ENCODE data around the gene TMEM131L.

DNA sequence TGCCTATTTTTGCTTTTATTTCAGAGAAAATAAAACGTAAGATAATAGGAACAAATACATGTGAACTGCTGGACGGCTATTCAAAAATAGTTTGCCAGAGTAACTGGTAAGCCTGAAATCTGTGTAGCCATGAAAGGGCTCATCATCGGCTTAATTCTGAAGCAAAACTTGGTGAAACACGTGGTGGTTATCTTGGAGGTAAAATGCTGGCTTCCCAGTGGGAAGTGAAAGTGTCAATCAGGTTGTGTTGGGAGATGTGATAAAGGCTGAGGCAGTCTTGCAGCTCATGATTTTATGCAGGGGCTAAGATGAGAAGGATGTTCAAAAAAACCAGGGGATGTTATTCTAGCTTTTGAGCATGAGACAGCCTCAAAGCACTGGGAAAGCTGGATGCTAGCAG is 181.8 kb downstream of the TMEM131L start:
- TF ChIP-seq POLR2A (IDR thresholded peaks at IDR 0.05; ENCODE audit: low read depth, low read length) (no peak), TAF1 (IDR thresholded peaks at IDR 0.05; ENCODE audit: low read depth, low read length) (no peak), POLR2AphosphoS5 (IDR thresholded peaks at IDR 0.05; ENCODE audit: low read depth, low read length) (no peak), SPI1 (IDR thresholded peaks at IDR 0.05; ENCODE audit: low read depth, low read length) (no peak), POU2F2 (IDR thresholded peaks at IDR 0.05; ENCODE audit: low read depth, low read length) (no peak)
